Peyer's patch (tissue), 4 donors: ENCODE results near the gene MB21D2.

Experiments
- CTCF ChIP-seq, 6 experiments: fragments of 450-650 bp in 4 of 6; fragments of 200-600 bp in 2 of 6; sonication (generic) in 1 of 6; IDR thresholded peaks; one replicate each; pipeline ENCODE4 v1.5.1; 2017 to 2019; ENCODE audit warnings: antibody characterized with exemption in 6 of 6, mild to moderate bottlenecking in 3 of 6, moderate library complexity in 1 of 6
- POLR2A ChIP-seq, 2 donors: fragments of 450-650 bp; IDR thresholded peaks; one replicate each; pipeline ENCODE4 v1.5.1; 2017; ENCODE audit warnings: antibody characterized with exemption in 2 of 2, mild to moderate bottlenecking in 2 of 2, moderate library complexity in 2 of 2

DNA sequence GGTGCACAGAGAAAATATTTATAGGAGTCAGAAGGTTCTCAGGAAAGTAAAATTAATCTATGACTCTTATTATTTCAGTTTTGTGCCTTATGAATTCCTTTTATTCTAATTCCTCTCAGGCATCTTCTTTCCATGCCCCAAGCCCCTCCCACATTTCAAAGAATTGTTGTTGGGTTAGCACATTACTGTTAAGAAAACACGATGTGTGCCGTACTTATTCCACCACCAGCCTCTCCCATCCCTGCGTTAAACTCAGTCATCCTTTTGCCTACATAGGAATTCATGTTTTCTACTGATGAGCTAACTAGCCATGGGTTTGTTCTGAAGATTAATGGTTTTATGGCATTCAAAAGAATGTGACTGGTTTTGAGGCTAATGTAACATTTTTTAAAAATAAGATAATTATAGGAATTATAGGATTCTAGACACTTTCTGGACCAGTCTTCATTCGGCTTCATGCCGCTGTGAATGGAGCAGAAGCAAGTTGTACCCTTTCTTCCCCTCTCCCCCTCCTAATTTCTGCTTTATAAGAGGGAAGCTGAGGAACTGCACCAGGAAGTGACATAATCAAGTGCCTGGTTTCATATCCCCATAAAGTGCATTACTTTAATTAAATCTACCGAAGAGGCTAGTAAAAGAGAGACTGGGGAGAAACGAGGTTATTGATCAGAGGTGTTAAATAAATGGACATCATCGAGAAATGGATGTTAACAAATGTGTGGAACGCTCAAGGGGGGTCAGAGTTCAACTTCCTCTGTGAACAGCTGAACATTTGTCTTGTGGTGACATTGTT lies 12.3 kb upstream of the MB21D2 start:
- TF ChIP-seq POLR2A (IDR thresholded peaks at IDR 0.05): no peak
- no peak for TF ChIP-seq CTCF (IDR thresholded peaks at IDR 0.05)
